Lower leg skin (tissue), 3 donors: ENCODE results near the gene SORCS2.

Experiments used
- CTCF ChIP-seq, 3 donors: fragments of 450-650 bp; IDR thresholded peaks; one replicate each; pipeline ENCODE4 v1.5.1; 2016; ENCODE audit warnings: antibody characterized with exemption in 3 of 3, mild to moderate bottlenecking in 3 of 3, moderate library complexity in 2 of 3
- POLR2A ChIP-seq, 2 donors: fragments of 450-650 bp; IDR thresholded peaks; one replicate each; pipeline ENCODE4 v1.6.1; 2016 to 2017; ENCODE audit warnings: antibody characterized with exemption in 2 of 2, mild to moderate bottlenecking in 1 of 2, moderate library complexity in 1 of 2

GRCh38 chr4:7719354-7720174, 527.2 kb downstream of the SORCS2 start:
- TF ChIP-seq CTCF (IDR thresholded peaks at IDR 0.05) (no peak), POLR2A (IDR thresholded peaks at IDR 0.05) (no peak)
